Measurements from ENCODE around the gene LHX3.

DNA sequence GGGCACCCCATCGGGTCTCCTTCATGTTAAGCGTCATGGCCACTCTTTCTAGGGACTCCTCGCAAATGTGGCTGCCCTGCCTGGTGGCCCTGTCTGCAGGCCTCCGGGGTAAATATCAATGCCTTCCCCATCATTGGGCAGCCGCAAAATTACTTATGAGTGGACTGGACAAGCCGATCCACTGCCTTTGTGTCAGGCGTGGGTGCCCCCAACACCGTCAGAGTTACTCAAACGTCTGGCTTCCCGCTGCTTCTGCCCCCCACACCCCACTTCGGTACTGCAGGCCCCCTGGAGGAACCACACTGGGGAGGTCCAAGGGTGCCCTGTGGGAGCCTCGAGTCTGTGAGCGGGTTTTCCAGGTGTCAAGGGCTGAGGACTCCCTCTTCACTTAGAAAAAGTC, 3.8 kb downstream of the LHX3 start:
- TF ChIP-seq POLR2AphosphoS5 (IDR thresholded peaks at IDR 0.05; ENCODE audit: low read depth): no peak
- no peak for TF ChIP-seq CTCF (IDR thresholded peaks at IDR 0.05; ENCODE audit: insufficient read depth, low read length)
- no peak for TF ChIP-seq REST (IDR thresholded peaks at IDR 0.05; ENCODE audit: insufficient replicate concordance, low read depth)
- TF ChIP-seq GABPA (IDR thresholded peaks at IDR 0.05; ENCODE audit: low read depth): no peak
